GM12874 (cell line): ENCODE measurements around the gene VMO1.

Experiments
- CTCF ChIP-seq: IDR thresholded peaks from 2 replicates; pipeline ENCODE4 v1.5.1; 2011; ENCODE audit warnings: low read depth, mild to moderate bottlenecking, control low read depth, low read length, moderate library complexity; ENCODE audit not compliant: insufficient read depth

The VMO1 gene

DNA sequence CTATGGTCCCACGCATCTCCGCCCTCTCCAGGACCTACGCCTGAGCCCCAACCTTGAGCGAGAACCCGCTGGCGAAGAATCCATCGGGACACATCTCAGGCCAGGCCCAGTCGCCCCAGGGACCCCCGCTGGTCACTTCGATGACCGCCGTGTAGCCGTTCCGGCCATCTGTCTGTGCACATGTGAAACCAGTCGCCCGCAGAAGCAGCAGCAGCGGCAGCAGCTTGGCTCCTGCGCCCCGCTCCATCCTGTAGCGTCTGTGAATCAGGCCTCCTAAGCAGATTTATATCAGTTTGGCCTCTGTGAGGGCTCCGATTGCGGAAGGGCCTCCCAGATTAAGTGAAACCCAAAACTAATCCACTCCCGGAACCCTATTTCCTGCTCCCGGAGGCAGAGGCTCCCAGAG, at the start of gene VMO1:
TSS of gene VMO1 (minus strand) at position 259 of the 406 bp plus-strand sequence. CDS start at position 247, 12 bp downstream.
- no peak for TF ChIP-seq CTCF

- no peak for TF ChIP-seq CTCF
These were observed 48.5 kb upstream of the VMO1 start for GRCh38 chr17:4834681-4835020.

DNA sequence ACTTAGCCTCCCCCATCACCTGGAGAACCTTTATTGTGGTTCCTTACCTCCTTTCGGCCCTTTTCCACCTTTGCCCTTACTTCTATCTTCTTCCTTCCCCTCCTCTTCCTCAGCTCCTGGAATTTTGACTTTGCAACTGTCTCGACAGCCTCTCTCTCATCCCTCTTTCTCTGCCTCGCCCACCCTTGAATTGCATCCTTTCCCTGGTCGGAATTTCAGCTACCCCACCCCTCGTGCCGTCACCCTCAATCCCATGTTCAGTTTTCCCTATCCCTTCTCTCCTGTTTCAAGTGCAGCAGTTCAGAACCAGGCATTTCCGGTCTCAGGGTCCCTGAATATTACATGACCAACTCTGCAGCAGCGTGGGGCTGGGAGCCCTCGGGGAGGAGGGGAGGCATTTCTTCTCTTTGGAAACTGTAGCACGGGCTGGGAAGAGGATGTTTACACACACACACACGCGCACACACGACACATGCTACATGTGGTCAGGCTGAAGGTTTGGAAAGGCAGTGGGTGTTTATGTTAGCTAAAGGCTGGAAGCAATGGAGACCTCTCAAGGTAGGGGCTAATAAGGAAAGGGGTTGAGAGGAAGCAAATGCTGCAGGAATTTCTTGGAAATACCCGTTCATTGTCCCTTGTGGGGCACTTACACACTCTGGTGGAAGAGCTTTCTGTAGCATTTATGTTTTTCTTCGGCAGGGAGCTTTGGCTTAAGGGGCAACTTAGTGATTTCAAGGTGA, 47.9 kb upstream of the VMO1 start:
- TF ChIP-seq CTCF = no peak

GRCh38 chr17:4833178-4833940, 47.2 kb upstream of the VMO1 start, which contains the start of gene MINK1:
TSS of gene MINK1 (plus strand) at chr17:4833340. CDS start at chr17:4833584, 244 bp downstream.
- TF ChIP-seq CTCF = no peak

GRCh38 chr17:4827399-4827798, 41.2 kb upstream of the VMO1 start:
- no peak for TF ChIP-seq CTCF

DNA sequence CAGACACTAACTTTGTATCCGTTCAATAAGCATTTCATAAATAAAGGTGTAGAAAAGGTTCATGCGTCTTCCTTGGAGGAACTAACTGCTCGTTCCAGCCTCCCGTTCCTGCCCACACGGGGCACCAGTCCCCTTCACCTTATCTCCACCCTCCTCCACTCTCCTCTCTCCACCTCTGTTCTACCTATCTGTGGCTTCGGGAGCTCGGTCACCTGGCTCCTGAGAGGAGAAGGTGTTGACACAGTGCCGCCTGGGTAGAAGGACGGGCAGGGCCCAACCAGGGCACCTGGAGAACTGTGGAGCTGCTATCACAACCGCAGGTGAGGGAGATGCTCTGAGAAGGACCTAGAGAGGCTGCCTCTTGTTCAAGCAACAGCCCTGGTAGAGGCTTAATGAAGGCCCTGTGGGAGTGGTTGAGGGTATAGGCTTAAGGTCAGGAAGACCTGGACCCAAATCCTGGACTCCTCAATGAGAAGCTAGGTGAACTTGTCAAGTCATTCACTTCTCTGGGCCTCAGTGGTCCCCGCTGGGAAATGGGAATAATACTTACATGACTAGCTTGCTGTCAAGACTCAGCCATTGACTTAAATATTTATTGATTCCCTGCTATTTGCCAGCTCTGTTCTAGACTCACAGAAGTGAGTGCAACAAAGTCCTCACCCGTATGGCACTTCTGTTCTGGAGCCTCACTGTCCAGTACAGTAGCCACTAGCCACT, 37.4 kb upstream of the VMO1 start:
- TF ChIP-seq CTCF = no peak

DNA sequence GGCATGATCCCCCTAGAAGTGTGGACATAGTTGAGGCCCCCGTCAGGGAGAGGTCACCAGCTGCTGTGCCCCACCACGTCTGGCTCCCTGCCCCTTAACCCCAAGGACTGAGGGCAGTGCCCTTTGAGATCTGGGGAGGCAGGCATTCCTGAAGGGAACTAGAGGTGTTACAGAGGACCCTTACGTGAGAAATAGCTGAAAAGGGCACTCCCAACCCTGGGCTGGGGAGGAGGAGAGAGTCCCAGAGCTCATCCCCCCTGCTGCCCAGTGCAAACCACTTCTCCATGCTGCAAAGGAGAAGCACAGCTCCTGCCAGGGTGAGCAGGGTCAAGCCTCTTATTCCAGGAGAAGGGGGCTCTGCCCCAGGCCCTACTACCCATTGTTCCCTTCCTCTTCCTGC, 36.7 kb upstream of the VMO1 start:
- no peak for TF ChIP-seq CTCF
